ENCODE data around the gene MAPRE3. TPM values are rescaled to one million over a fixed set of nuclear protein-coding genes. Genes with fewer than 3 reads are reported as not detected.

MAPRE3 gene
- total and polyA plus RNA-seq, 9 of the 15 experiments (the other 6 are each of a cell fraction or from before 2014, with no cell fraction given), result 0.70 to 43.2 (median 12.6) TPM

DNA sequence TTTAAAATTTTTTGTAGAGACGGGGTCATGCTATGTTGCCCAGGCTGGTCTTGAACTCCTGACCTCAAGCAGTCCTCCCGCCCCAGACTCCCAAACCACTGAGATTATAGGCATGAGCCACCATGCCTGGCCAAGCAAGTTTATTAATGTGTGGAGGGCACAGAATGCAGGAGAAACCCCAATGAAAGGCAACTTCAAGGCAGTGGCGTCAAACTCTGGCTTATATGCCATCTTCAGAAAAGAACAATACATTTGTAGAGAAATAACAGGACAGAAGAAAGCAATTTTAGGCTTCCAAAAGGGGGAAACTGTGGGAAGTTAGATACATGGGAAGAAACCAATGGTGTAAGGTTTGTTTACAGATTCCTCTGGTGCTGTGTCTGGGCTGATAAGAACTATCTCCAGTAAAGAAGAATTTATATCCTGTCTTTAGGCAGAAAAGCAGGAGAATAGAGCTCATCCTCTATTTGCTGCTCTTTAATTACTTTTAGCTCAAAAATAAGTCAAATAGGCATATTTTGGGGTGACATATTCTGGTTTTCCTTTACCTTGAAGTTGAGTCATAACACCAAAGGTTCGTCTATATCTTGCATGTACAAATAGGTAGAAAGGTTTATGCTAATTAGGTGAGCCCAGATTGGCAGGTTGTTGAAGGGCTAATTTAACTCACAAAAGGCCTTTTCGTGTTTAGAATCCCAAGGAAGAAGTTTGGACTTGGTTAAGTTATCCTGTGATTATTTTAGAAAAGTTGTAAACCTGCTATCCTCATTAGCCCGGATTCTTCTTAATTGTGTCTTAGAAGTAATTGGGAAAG lies 36.4 kb downstream of the MAPRE3 start (continued):
- no peak for TF ChIP-seq BHLHE40 (IDR thresholded peaks at IDR 0.05; ENCODE audit: low read length)
- TF ChIP-seq ZNF395 (CRISPR knock-in tag; IDR thresholded peaks at IDR 0.05), result peak; percentile 87
- TF ChIP-seq ZBTB5 (IDR thresholded peaks at IDR 0.05), result no peak
- TF ChIP-seq NR2C1 (IDR thresholded peaks at IDR 0.05), result peak; percentile 44; the same call in 1 of the 2 replicates
- TF ChIP-seq NR2C1 (tag; IDR thresholded peaks at IDR 0.05), result peak; percentile 69
- peak; percentile 93 for TF ChIP-seq ARID1B (IDR thresholded peaks at IDR 0.05)
- TF ChIP-seq, protein P1, sequence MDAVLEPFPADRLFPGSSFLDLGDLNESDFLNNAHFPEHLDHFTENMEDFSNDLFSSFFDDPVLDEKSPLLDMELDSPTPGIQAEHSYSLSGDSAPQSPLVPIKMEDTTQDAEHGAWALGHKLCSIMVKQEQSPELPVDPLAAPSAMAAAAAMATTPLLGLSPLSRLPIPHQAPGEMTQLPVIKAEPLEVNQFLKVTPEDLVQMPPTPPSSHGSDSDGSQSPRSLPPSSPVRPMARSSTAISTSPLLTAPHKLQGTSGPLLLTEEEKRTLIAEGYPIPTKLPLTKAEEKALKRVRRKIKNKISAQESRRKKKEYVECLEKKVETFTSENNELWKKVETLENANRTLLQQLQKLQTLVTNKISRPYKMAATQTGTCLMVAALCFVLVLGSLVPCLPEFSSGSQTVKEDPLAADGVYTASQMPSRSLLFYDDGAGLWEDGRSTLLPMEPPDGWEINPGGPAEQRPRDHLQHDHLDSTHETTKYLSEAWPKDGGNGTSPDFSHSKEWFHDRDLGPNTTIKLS (IDR thresholded peaks at IDR 0.05; ENCODE audit: borderline replicate concordance, low read depth), result no peak
- no peak for TF ChIP-seq GATA2 (CRISPR knock-in tag; IDR thresholded peaks at IDR 0.05)
- 0 out of 2 replicates have a peak, but pooled peaks have one; percentile 37 for TF ChIP-seq MTA3 (IDR thresholded peaks at IDR 0.05; ENCODE audit: borderline replicate concordance)
- 0 out of 2 replicates have a peak, but pooled peaks have one; percentile 77 for TF ChIP-seq ZNF212 (CRISPR knock-in tag; IDR thresholded peaks at IDR 0.05)
- TF ChIP-seq SIRT6 (IDR thresholded peaks at IDR 0.05; ENCODE audit: low read depth, low read length), result no peak
- TF ChIP-seq, protein P2, sequence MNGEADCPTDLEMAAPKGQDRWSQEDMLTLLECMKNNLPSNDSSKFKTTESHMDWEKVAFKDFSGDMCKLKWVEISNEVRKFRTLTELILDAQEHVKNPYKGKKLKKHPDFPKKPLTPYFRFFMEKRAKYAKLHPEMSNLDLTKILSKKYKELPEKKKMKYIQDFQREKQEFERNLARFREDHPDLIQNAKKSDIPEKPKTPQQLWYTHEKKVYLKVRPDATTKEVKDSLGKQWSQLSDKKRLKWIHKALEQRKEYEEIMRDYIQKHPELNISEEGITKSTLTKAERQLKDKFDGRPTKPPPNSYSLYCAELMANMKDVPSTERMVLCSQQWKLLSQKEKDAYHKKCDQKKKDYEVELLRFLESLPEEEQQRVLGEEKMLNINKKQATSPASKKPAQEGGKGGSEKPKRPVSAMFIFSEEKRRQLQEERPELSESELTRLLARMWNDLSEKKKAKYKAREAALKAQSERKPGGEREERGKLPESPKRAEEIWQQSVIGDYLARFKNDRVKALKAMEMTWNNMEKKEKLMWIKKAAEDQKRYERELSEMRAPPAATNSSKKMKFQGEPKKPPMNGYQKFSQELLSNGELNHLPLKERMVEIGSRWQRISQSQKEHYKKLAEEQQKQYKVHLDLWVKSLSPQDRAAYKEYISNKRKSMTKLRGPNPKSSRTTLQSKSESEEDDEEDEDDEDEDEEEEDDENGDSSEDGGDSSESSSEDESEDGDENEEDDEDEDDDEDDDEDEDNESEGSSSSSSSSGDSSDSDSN (IDR thresholded peaks at IDR 0.05; ENCODE audit: borderline replicate concordance in 1 of 2, low read depth in 2 of 2, low read length in 2 of 2), result no peak
- TF ChIP-seq, protein P3, sequence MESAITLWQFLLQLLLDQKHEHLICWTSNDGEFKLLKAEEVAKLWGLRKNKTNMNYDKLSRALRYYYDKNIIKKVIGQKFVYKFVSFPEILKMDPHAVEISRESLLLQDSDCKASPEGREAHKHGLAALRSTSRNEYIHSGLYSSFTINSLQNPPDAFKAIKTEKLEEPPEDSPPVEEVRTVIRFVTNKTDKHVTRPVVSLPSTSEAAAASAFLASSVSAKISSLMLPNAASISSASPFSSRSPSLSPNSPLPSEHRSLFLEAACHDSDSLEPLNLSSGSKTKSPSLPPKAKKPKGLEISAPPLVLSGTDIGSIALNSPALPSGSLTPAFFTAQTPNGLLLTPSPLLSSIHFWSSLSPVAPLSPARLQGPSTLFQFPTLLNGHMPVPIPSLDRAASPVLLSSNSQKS (CRISPR knock-in tag; IDR thresholded peaks at IDR 0.05), result no peak
- peak; percentile 63; the same call in 1 of the 2 replicates for TF ChIP-seq DMBX1 (CRISPR knock-in tag; IDR thresholded peaks at IDR 0.05; ENCODE audit: borderline replicate concordance)
- no peak for TF ChIP-seq CAMTA2 (CRISPR knock-in tag; conservative IDR thresholded peaks at IDR 0.05)
- no peak for TF ChIP-seq HNRNPUL1 (IDR thresholded peaks at IDR 0.05; ENCODE audit: low read length)
- TF ChIP-seq POLR2AphosphoS2 (IDR thresholded peaks at IDR 0.05; ENCODE audit: low read length), result no peak
- TF ChIP-seq ZNF830 (CRISPR knock-in tag; IDR thresholded peaks at IDR 0.05), result no peak

Data from K562 (cell line).